SU-DHL-6 (cell line): ENCODE measurements around the gene FBN1.

Experiments
- H2AFZ ChIP-seq: fragments of 200-600 bp; sonication (generic); 2 replicates; pipeline ENCODE4 v1.6.1; 2014; ENCODE audit warnings: low read depth, mild to moderate bottlenecking, moderate library complexity, mixed read lengths, antibody characterized with exemption, low read length; ENCODE audit not compliant: severe bottlenecking
- H3F3A ChIP-seq: fragments of 200-600 bp; shearing (Covaris generic); 2 replicates; pipeline ENCODE4 v1.6.0; 2016; ENCODE audit warnings: antibody characterized with exemption, mild to moderate bottlenecking; ENCODE audit not compliant: insufficient read depth
- H3K27ac ChIP-seq: fragments of 200-600 bp; sonication (generic); 2 replicates; pipeline ENCODE4 v1.5.1; 2016; ENCODE audit warnings: low read depth, mild to moderate bottlenecking, low read length, moderate library complexity, mixed read lengths
- H3K27me3 ChIP-seq: fragments of 200-600 bp; sonication (generic), shearing (Covaris generic); 2 replicates; pipeline ENCODE4 v1.6.0; 2014; ENCODE audit warnings: mild to moderate bottlenecking, low read length
- H3K36me3 ChIP-seq: fragments of 200-600 bp; sonication (generic); 2 replicates; pipeline ENCODE4 v1.6.1; 2014; ENCODE audit warnings: mild to moderate bottlenecking, low read length, mixed read lengths
- H3K4me2 ChIP-seq: fragments of 300-600, 200-600 bp; shearing (Covaris generic), sonication (generic); 2 replicates; pipeline ENCODE4 v1.6.0; 2014; ENCODE audit warnings: low read length, low read depth, mild to moderate bottlenecking; ENCODE audit not compliant: poor library complexity, severe bottlenecking
- H3K4me3 ChIP-seq: fragments of 200-600 bp; sonication (generic); 2 replicates; pipeline ENCODE4 v1.5.1; 2014; ENCODE audit warnings: antibody characterized with exemption, low read length, mild to moderate bottlenecking, mixed read lengths; ENCODE audit not compliant: insufficient read depth, poor library complexity, severe bottlenecking
- H3K79me2 ChIP-seq: fragments of 200-600 bp; sonication (generic); 2 replicates; pipeline ENCODE4 v1.6.1; 2014; ENCODE audit warnings: mild to moderate bottlenecking, low read length, moderate library complexity; ENCODE audit not compliant: insufficient read depth
- H3K9ac ChIP-seq: fragments of 200-600 bp; sonication (generic); 2 replicates; pipeline ENCODE4 v1.7.0; 2014; ENCODE audit warnings: mild to moderate bottlenecking, low read length
- H3K9me2 ChIP-seq: fragments of 200-600 bp; sonication (generic); replicated peaks from 2 replicates; pipeline ENCODE4 v1.6.1; 2014; ENCODE audit warnings: low read length; ENCODE audit not compliant: insufficient read depth
- H3K9me3 ChIP-seq: fragments of 200-600 bp; sonication (generic); 2 replicates; pipeline ENCODE4 v1.6.1; 2014; ENCODE audit warnings: low read length, mixed read lengths; ENCODE audit not compliant: insufficient read depth
- H4K20me1 ChIP-seq: fragments of 200-600 bp; sonication (generic); 2 replicates; pipeline ENCODE4 v1.6.1; 2014; ENCODE audit warnings: low read depth, mild to moderate bottlenecking, antibody characterized with exemption, low read length, moderate library complexity, mixed read lengths
- CTCF ChIP-seq: fragments of 200-600 bp; sonication (generic); IDR thresholded peaks from one replicate; pipeline ENCODE4 v1.5.1; 2017; ENCODE audit warnings: antibody characterized with exemption, mild to moderate bottlenecking, low read length, moderate library complexity; ENCODE audit not compliant: insufficient read depth, poor library complexity, severe bottlenecking
- EZH2phosphoT487 ChIP-seq: fragments of 200-600 bp; sonication (generic), shearing (Covaris generic); conservative IDR thresholded peaks from 2 replicates; pipeline ENCODE4 v1.6.1; 2018; ENCODE audit warnings: mild to moderate bottlenecking, antibody characterized with exemption, low read length, moderate library complexity, mixed read lengths

FBN1 gene

GRCh38 chr15:48603123-48603500, 42.4 kb downstream of the FBN1 start:
- no peaks in the 10 kb centered on the region for H3K79me2 ChIP-seq
- no peak overlapping the region for H3K4me2 ChIP-seq
- H2AFZ ChIP-seq = no peak overlapping the region
- H4K20me1 ChIP-seq = no peaks in the 10 kb centered on the region
- H3K9me3 ChIP-seq = no peaks in the 10 kb centered on the region
- H3K9me2 ChIP-seq = no peaks in the 10 kb centered on the region
- H3F3A ChIP-seq = no peaks in the 10 kb centered on the region
- no peaks in the 10 kb centered on the region for H3K27me3 ChIP-seq
- H3K9ac ChIP-seq = no peak overlapping the region
- H3K36me3 ChIP-seq = no peaks in the 10 kb centered on the region
- no peak overlapping the region for H3K27ac ChIP-seq
- TF ChIP-seq CTCF (no peak), EZH2phosphoT487 (no peak)
- H3K4me3 ChIP-seq = no peak overlapping the region

- Histone ChIP-seq H3K27ac (no peak overlapping the region), H3F3A (no peaks in the 10 kb centered on the region), H3K4me2 (no peak overlapping the region)
Observed at GRCh38 chr15:48602358-48603122, 43.0 kb downstream of the FBN1 start.

GRCh38 chr15:48601095-48601494, 44.4 kb downstream of the FBN1 start:
- Histone ChIP-seq H3K79me2 (no peaks in the 10 kb centered on the region), H3K9me2 (no peaks in the 10 kb centered on the region), H3K9ac (no peak overlapping the region), H3K27me3 (no peaks in the 10 kb centered on the region), H3K27ac (no peak overlapping the region), H2AFZ (no peak overlapping the region), H4K20me1 (no peaks in the 10 kb centered on the region), H3K36me3 (no peaks in the 10 kb centered on the region), H3K4me3 (no peak overlapping the region), H3K9me3 (no peaks in the 10 kb centered on the region), H3K4me2 (no peak overlapping the region), H3F3A (no peaks in the 10 kb centered on the region)
- no peak for TF ChIP-seq EZH2phosphoT487
- TF ChIP-seq CTCF = no peak

More at GRCh38 chr15:48602358-48603122, 43.0 kb downstream of the FBN1 start:
- no peaks in the 10 kb centered on the region for H4K20me1 ChIP-seq
- H3K36me3 ChIP-seq = no peaks in the 10 kb centered on the region
- no peak overlapping the region for H3K9ac ChIP-seq
- H3K27me3 ChIP-seq = no peaks in the 10 kb centered on the region
- H3K9me2 ChIP-seq = no peaks in the 10 kb centered on the region
- H3K4me3 ChIP-seq = no peak overlapping the region
- H2AFZ ChIP-seq = no peak overlapping the region
- no peaks in the 10 kb centered on the region for H3K79me2 ChIP-seq
- TF ChIP-seq EZH2phosphoT487 (no peak), CTCF (no peak)
- H3K9me3 ChIP-seq = no peaks in the 10 kb centered on the region
